NK-92 treated with Interleukin-12 subunit alpha and Interleukin-12 subunit beta, amount 100 ng/mL, for 24 hours (cell line): ENCODE results near the gene UNC13D.
A peak's percentile ranks its signal among the peaks of the same experiment; 100 is the strongest.
"Not testable (repeated sequence)": the region's sequence is repeated elsewhere in the genome, so short reads cannot be mapped to it uniquely, and the experiment has no call there.

Source experiments
- DNase-seq: peaks from one replicate; lab custom pipeline; 2025; lab: John Stamatoyannopoulos, UW

UNC13D gene

GRCh38 chr17:75874323-75875181, 30.3 kb upstream of the UNC13D start:
- DNase-seq: no peak

DNA sequence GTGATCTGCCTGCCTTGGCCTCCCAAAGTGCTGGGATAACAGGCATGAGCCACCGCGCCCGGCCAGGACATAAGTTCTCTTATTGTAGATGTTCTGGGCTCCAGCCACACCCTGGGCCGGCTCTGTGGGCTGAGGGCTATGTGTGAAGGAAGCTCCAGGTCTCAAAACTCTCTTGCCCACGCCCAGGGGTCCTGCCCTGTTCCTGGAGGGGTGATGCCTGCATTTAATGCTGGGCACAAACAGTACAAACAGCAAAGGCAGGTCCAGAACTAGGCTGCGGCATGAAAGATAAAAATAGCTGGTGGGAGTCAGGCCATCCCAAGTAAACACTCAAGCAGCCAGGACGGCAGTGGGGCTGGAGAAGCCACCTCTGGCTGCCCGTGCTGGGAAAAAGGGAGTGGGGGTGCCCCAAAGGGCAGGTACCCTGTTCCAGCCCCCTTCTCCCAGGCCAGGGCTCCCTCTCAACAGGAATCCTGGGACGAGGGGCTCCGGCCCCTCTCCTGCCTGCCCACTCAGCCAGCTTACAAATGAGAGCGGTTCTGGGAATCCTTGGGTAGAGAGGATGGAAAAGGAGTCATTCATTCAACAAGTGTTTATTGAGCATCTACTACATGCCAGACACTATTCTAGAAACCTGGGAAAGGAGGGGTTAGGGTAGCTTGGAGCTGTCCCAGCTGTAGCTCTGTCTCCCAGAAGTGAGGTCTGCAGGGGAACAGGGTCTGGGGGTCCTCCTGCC, 29.6 kb upstream of the UNC13D start:
- no peak for DNase-seq

DNA sequence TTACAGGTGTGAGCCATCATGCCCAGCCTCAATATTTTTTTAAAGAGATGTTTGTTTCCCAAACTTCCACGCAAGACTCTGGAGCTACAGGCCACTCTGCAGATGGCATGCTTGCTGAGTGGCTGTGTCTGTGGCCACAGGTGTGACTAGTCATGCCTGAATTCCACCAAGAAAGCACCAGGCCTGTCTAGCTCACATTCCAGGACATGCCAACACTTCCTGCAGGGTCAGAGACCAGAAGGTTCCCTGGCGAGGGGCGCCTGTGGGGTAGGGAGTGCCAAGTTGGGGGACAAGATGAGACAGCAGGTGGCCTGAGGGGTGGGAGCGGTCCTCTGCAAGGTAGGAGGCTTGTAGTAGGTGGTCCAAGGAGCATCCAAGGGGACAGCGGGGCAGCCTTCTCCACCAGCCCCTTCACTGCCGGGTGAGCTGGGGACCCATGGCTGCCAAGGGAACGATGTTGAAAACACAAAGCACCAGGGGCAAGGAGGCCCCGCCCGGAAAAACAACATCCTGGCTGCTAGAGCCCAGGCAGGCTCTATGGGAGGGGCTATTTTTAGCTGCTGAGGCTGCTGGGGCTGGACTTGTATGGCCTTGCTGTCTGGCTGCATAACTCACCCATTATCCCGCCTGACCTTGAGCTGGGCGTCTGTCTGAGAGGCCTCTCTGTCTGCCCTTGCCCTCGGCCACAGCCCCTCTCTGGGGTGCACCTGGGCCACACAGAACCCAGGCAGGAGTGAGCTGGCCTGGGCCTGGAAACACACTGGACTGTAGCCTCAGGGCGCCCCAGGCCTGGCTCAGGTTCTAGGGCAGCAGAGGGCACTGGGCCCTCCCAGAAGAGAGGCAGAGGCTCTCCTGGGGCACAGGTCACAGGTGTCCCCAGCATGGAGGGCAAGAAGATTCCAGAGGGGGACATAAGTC, 28.5 kb upstream of the UNC13D start:
- no peak for DNase-seq

DNA sequence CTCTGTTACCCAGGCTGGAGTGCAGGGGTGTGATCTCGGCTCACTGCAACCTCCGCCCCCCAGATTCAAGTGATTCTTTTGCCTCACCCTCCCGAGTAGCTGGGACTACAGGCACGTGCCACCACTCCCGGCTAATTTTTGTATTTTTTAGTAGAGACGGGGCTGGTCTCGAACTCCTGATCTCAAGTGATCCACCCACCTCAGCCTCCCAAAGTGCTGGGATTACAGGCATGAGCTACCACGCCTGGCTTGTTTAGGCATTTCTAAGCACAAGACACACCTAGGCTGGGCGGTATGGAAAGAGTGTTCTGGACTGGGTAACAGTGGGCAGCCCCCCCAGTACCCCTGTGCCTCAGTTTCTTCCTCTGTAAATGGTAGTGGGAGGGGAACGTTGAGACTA, 26.0 kb upstream of the UNC13D start:
- not testable (repeated sequence) for DNase-seq

DNA sequence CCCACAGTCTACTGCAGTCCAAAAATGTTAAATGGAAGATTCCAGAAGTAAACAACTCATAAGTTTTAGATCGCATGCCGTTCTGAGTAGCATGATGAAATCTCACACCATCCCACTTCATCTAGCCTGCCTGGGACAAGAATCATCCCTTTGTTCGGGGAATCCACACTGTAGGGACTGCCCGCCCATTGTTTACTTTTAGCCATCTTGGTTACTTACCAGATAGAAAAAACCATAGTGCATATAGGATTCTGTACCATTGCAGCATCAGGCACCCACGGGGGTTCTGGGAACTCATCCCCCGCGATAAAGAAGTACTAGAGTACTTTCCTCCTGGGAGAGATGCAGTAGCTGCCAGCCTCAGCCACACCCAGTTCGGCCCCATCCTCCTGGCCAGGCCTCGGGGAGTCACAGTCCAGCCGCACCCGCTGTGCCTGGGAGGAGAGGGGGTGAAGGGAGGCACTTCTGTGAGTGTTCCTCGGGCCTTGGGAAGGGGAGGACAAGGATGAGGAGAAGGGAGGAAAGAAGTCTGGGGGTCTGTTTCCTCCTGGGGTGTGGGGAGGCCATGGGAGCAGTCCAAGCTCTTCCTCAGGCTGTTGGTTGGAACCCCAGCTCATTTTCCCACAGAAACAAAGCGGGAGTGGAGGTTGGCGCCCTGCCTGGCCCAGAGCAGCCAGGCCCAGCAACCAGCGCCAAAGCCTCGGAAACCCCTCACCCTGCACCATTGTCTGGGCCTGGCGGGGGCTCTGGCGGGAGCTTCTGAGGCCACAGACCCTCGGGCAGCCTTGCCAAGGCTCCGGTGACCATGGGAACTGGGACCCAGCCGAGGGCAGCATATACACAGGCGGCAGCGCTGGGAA, 25.3 kb upstream of the UNC13D start:
- no peak for DNase-seq

DNA sequence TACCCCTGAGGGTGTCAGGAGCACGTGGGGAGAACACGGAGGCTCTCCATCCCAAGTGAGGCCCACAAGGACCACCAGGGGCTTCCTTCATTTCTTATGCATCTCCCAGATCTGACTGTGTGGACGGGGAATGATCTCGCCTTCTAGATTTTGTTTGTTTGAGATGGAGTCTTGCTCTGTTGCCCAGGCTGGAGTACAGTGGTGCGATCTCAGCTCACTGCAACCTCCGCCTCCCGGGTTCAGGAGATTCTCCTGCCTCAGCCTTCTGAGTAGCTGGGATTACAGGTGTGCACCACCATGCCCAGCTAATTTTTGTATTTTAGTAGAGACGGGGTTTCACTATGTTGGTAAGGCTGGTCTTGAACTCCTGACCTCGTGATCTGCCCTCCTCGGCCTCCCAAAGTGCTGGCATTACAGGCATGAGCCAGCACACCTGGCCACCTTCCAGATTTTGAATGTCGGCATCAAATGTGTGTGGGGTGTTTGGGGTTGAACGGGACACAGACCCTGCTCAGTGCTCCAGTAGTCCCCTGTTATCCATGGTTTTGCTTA, 24.6 kb upstream of the UNC13D start:
- DNase-seq: not testable (repeated sequence)

- not testable (repeated sequence) for DNase-seq
Measured at GRCh38 chr17:75865404-75866188, 21.4 kb upstream of the UNC13D start.

DNA sequence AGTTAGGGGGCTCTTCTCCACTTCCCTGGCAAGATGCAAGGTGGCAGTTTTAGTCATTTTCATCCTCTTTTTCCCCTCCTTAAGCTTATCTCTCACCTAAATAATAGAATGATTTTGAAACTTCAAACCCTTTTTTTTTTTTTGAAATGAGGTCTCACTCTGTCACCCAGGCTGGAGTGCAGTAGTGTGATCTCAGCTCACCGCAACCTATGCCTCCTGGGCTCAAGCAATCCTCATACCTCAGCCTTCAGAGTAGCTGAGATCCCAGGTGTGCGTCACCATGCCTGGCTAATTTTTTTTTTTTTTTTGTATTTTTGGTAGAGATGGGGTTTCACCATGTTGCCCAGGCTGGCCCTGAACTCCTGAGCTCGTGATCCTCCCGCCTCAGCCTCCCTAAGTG, 20.7 kb upstream of the UNC13D start:
- DNase-seq: not testable (repeated sequence)

DNA sequence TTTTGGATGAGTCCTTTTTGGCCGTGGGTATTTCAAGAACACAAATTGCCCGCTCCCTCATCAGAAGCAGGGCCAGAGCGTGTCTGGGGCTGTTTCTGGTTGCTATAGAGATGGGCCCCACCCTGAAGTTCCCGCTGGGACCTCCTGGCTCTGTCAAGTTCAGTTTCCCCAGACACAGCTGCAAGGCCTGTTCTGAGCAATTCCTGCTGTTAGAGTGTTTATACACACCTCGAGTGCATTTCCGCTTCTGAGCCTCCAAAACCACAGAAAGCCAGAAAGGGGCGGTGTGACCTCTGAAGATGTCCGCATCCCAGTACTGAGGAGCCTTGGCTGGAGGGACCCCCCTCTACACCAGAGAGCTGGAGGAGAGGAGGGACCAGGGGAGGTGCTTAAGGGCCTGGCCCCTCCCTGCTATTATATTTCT, 20.3 kb upstream of the UNC13D start:
- no peak for DNase-seq

DNA sequence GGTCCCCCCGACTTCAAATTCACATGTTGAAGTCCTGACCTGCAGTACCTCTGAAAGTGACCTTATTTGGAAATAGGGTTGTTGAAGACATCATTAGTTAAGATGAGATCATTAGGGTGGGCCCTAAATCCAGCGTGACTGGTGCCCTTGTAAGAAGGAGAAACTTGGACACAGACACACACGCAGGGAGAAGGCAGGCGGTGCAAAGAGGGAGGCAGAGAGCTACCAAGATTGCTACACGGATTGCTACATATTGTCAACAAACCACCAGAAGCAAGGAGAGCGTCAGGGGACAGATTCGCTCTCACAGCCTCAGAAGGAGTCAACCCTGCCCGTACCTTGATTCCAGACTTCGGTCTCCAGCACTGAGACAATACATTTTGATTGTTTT, 17.7 kb upstream of the UNC13D start:
- DNase-seq: no peak

GRCh38 chr17:75859358-75859757, 15.2 kb upstream of the UNC13D start:
- DNase-seq: not testable (repeated sequence)

- no peak for DNase-seq
Measured at GRCh38 chr17:75856062-75856756, 12.0 kb upstream of the UNC13D start.

DNA sequence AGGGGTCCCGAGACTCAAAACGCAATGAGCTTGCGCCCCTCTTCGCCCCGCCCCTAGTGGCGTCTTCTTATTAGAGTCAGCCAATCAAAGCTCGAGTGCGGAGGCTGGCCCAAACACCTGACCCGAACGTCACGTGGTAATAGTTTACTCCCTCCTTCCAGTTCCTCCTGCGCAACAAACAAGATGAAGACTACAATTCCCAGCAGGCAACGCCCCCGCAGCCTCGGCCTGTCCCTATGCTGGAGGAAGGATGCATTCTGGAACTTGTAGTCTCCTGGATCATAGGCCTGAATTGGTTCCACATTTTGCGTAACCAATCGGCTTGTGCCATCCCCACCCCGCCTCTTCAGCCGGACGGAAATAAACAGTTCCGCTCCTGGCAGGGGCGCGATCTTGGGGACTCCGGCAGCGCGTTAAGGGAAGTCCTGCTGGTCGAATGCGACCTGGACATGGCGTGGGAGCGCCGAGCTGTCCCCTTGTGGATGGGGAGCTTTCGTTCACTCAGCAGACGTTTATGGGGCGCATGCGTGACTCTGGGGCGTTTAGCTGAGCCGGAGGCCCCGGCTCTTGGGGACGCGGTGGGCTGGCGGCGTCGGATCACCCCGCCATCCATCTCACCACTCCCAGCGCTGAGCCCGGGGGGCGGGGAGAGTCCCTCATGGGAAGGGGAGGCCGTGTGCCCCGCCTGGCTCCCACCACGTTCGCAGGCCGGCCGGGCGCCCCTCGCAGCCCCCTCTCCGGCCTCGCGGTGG, 11.3 kb upstream of the UNC13D start, which contains the start of gene WBP2:
Gene WBP2, minus strand, starts transcription at position 26 of the 752 bp plus-strand sequence. CDS start 38 bp downstream, outside the sequence.
- DNase-seq: peak; percentile 98

- DNase-seq: peak; percentile 66
Measured at GRCh38 chr17:75854881-75855309, 10.7 kb upstream of the UNC13D start.

GRCh38 chr17:75854101-75854748, 10.0 kb upstream of the UNC13D start:
- DNase-seq: no peak

- no peak for DNase-seq
Measured at GRCh38 chr17:75853433-75853832, 9.2 kb upstream of the UNC13D start.

DNA sequence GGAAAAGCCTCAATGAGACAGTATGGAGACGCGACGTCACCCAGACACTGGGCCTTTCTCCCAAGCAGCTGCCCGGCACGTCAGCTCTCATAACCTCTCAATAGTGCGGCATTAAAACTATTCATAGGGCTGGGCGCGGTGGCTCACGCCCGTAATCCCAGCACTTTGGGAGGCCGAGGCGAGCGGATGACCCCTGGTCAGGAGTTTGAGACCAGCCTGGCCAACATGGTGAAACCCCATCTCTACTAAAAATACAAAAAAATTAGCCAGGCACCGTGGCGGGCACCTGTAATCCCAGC, 7.4 kb upstream of the UNC13D start:
- not testable (repeated sequence) for DNase-seq
